K562 (cell line): Measurements from ENCODE around the gene COA3. TPM values are rescaled to one million over a fixed set of nuclear protein-coding genes. Genes with fewer than 3 reads are reported as not detected.

Experiments
- KLF13 ChIP-seq: fragments of 450-650 bp; IDR thresholded peaks from 2 replicates; pipeline ENCODE4 v1.6.1; 2016; ENCODE audit warnings: missing genetic modification characterization, low read depth, mild to moderate bottlenecking, missing compliant biosample characterization, moderate library complexity, borderline replicate concordance
- POLR2G ChIP-seq: fragments of 200-400 bp; formaldehyde crosslinking; IDR thresholded peaks from 2 replicates; pipeline ENCODE4 v1.6.1; 2017; ENCODE audit warnings: low read depth, mild to moderate bottlenecking, antibody characterized with exemption, low read length, moderate library complexity
- RB1 ChIP-seq: fragments of 450-650 bp; IDR thresholded peaks from 2 replicates; pipeline ENCODE4 v1.6.1; 2017; ENCODE audit warnings: low read depth, mild to moderate bottlenecking
- SRF ChIP-seq, 2 experiments: fragments of 250-450, 450-650 bp in 1 of 2; sonication (Bioruptor Pico) in 1 of 2; sonication (generic) in 1 of 2; formaldehyde crosslinking; IDR thresholded peaks; 2 replicates each; pipeline versions ENCODE4 v1.5.0 to v1.5.1; 2020 to 2022; ENCODE audit warnings: mild to moderate bottlenecking in 1 of 2, missing genetic modification reagents in 1 of 2
- STAT5A ChIP-seq: IDR thresholded peaks from 2 replicates; pipeline ENCODE4 v1.6.1; 2012; ENCODE audit warnings: low read length, inconsistent platforms, borderline replicate concordance
- ZBTB49 ChIP-seq: sonication (generic); formaldehyde crosslinking; IDR thresholded peaks from 2 replicates; pipeline ENCODE4 v1.8.0; 2022; ENCODE audit warnings: missing genetic modification reagents, mild to moderate bottlenecking, borderline replicate concordance
- ZNF263 ChIP-seq: sonication (generic); formaldehyde crosslinking; IDR thresholded peaks from 2 replicates; pipeline ENCODE4 v1.8.0; 2022; ENCODE audit warnings: mild to moderate bottlenecking, missing genetic modification reagents, borderline replicate concordance
- ZNF395 ChIP-seq: fragments of 200-800 bp; sonication (Bioruptor generic); IDR thresholded peaks from 2 replicates; pipeline ENCODE4 v1.6.1; 2017; ENCODE audit warnings: missing genetic modification characterization, missing compliant biosample characterization
- polyA plus RNA-seq, 8 experiments: library from polyadenylated mRNA; depleted of rRNA in 4 of 8; stranded (reverse) in 5 of 8; unstranded in 3 of 8; fragments of >200 nt; fragmentation: Nextera tagmentation in 2 of 8; fragmentation: Illumina TruSeq in 1 of 8; extraction: Ambion mirVana in 2 of 8; extraction: Trizol in 1 of 8; gene quantifications; 2 replicates each; pipeline versions ENCODE4 v1.2.1 to v1.2.3, GENCODE V29; 2011 to 2014; ENCODE audit warnings: inconsistent platforms in 1 of 8, missing spikeins in 1 of 8
- total RNA-seq, 7 experiments: library from RNA; depleted of rRNA in 6 of 7; stranded (reverse); fragments of >200 nt in 6 of 7; fragmentation: Illumina TruSeq in 2 of 7; extraction: Trizol in 2 of 7; gene quantifications; 2 replicates each; pipeline versions ENCODE4 v1.2.1 to v1.2.3, GENCODE V29; 2011 to 2021; ENCODE audit warnings: low replicate concordance in 1 of 7
- TF ChIP-seq, protein P1 (sequence below): fragments of 250-450 bp; sonication (Bioruptor Pico); IDR thresholded peaks from 2 replicates; pipeline ENCODE4 v1.5.0; 2021; ENCODE audit warnings: mild to moderate bottlenecking, moderate library complexity
- TF ChIP-seq, protein P2 (sequence below), 2 experiments: fragments of 450-650 bp; conservative IDR thresholded peaks; 2 replicates each; pipeline ENCODE4 v1.6.1; 2017; ENCODE audit warnings: mild to moderate bottlenecking in 2 of 2, moderate library complexity in 2 of 2
- TF ChIP-seq, protein P3 (sequence below): fragments of 450-650 bp; formaldehyde crosslinking; IDR thresholded peaks from 2 replicates; pipeline ENCODE4 v1.4.0; 2020; ENCODE audit warnings: mild to moderate bottlenecking, moderate library complexity
- TF ChIP-seq, protein P4 (sequence below): sonication (generic); formaldehyde crosslinking; IDR thresholded peaks from 2 replicates; pipeline ENCODE4 v1.8.0; 2022; ENCODE audit warnings: missing genetic modification reagents, mild to moderate bottlenecking, moderate library complexity, borderline replicate concordance

Gene COA3
- total and polyA plus RNA-seq, 9 of the 15 experiments (the other 6 are each of a cell fraction or from before 2014, with no cell fraction given) = 49.6 to 153 (median 61.4) TPM

GRCh38 chr17:42773290-42774035, 25.0 kb downstream of the COA3 start, which contains the start of gene VPS25 (continued):
- TF ChIP-seq, protein P1, sequence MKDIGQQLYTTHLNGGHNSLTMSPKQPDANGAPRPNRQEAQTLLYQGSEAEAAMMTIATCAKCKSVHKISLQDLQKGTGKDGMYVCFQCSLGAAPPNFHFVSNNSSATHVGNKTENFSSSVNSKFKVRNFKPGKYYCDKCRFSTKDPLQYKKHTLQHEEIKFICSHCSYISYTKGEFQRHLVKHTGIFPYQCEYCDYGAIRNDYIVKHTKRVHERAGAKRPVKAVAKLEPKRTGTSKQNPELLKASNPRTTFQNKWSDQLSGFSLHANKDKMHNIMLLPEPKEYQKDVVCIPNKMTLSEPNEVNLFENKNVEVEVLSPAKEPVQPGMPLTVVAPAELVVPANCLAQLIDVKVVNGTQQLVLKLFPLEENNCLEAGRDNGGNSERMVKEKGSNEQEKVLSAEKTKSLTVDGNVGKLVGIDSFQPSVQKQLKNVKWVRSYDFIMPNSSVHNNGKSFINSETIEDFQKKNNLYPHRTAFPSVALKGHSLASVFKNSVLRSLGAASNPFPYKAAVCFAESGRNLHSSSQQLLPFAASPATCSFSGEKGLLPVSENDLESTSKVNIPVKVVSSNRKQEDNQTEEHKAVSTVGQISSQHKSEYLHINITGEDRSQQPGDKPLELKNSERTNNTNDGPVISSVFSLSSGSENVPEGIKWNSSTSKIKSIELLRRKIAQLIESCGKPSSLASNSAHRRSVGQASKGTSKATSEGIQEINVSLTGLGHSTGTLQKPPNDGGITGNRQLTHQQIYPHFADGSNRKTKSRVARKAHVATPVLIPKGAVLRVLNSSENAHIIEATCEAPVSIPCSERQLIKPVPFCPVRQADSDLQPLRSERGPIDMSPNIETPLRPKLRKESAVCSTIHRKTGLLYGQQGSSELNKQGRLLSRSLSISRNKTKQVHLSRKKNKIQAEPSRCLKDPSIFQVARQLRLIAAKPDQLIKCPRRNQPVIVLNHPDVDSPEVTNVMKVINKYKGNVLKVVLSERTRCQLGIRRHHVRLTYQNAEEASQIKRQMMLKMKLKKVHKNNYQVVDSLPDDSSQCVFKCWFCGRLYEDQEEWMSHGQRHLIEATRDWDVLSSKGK (CRISPR knock-in tag) = no peak
- peak; percentile 93 for TF ChIP-seq RB1
- 0 out of 2 replicates have a peak, but pooled peaks have one; percentile 44 for TF ChIP-seq ZNF395 (CRISPR knock-in tag)
- TF ChIP-seq ZBTB49 = no peak
- TF ChIP-seq POLR2G = peak; percentile 78
- 0 out of 2 replicates have a peak, but pooled peaks have one; percentile 59 for TF ChIP-seq KLF13
- TF ChIP-seq, protein P2, sequence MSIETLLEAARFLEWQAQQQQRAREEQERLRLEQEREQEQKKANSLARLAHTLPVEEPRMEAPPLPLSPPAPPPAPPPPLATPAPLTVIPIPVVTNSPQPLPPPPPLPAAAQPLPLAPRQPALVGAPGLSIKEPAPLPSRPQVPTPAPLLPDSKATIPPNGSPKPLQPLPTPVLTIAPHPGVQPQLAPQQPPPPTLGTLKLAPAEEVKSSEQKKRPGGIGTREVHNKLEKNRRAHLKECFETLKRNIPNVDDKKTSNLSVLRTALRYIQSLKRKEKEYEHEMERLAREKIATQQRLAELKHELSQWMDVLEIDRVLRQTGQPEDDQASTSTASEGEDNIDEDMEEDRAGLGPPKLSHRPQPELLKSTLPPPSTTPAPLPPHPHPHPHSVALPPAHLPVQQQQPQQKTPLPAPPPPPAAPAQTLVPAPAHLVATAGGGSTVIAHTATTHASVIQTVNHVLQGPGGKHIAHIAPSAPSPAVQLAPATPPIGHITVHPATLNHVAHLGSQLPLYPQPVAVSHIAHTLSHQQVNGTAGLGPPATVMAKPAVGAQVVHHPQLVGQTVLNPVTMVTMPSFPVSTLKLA (conservative IDR thresholded peaks at IDR 0.05) = peak in 1 of 2 experiments; percentile 58; a peak in 1 of 4 replicates
- TF ChIP-seq, protein P3, sequence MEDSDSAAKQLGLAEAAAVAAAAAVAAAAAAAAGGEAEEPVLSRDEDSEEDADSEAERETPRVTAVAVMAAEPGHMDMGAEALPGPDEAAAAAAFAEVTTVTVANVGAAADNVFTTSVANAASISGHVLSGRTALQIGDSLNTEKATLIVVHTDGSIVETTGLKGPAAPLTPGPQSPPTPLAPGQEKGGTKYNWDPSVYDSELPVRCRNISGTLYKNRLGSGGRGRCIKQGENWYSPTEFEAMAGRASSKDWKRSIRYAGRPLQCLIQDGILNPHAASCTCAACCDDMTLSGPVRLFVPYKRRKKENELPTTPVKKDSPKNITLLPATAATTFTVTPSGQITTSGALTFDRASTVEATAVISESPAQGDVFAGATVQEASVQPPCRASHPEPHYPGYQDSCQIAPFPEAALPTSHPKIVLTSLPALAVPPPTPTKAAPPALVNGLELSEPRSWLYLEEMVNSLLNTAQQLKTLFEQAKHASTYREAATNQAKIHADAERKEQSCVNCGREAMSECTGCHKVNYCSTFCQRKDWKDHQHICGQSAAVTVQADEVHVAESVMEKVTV (CRISPR knock-in tag) = 0 out of 2 replicates have a peak, but pooled peaks have one; percentile 20
- TF ChIP-seq STAT5A = peak; percentile 34; the same call in 1 of the 2 replicates
- TF ChIP-seq ZNF263 (CRISPR knock-in tag) = no peak
- TF ChIP-seq SRF (CRISPR knock-in tag; IDR thresholded peaks at IDR 0.05) = peak in 1 of 2 experiments; percentile 66; a peak in 1 of 4 replicates
- TF ChIP-seq, protein P4, sequence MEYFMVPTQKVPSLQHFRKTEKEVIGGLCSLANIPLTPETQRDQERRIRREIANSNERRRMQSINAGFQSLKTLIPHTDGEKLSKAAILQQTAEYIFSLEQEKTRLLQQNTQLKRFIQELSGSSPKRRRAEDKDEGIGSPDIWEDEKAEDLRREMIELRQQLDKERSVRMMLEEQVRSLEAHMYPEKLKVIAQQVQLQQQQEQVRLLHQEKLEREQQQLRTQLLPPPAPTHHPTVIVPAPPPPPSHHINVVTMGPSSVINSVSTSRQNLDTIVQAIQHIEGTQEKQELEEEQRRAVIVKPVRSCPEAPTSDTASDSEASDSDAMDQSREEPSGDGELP (CRISPR knock-in tag) = peak; percentile 54; the same call in 1 of the 2 replicates
